HL-60/S4 treated with retinoic acid at 250 ng/mL for 4 days and 3 days (cell line): ENCODE measurements around the gene GSTT4.
"Not testable (repeated sequence)": the region's sequence is repeated elsewhere in the genome, so short reads cannot be mapped to it uniquely, and the experiment has no call there.

ENCODE experiments used
- in situ Hi-C: fragments of 300-500 bp; cut with MboI; formaldehyde crosslinking; loops from 2 replicates; pipeline ENCODE4 v1.7.0; 2022; ENCODE audit warnings: low sequenced_read_pairs

GSTT4 gene

DNA sequence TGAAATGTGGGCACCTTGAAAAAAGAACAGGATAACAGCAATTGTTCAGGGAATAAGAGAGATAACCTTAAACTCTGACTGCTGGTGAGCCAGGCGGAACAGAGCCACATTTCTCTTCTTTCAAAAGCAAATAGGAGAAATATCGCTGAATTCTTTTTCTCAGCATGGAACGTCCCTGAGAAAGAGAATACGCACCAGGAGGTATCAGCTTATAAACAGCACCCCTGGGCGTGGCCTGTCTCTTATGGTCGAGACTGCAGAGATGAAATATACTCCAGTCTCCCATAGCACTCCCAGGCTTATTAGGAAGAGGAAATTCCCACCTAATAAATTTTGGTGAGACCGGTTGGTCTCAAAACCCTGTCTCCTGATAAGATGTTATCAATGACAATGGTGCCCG lies 49.4 kb downstream of the GSTT4 start:
- in situ Hi-C loops: not testable (repeated sequence)

DNA sequence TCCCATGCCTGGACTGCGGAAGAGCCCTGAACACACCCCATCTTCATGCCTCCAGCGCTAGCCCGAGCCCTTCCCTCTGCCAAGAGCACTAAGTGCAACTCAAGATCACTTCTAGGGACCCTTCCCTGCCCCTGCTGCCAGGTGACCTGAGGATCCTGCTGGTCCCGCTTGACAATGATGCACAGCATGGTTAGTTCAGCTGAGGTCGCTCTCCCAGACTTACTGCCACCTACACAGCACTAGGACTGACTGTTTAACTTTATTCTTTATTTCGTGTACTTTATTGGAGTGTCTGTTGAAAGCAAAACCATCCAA lies 50.3 kb downstream of the GSTT4 start:
- in situ Hi-C loops: not testable (repeated sequence)

DNA sequence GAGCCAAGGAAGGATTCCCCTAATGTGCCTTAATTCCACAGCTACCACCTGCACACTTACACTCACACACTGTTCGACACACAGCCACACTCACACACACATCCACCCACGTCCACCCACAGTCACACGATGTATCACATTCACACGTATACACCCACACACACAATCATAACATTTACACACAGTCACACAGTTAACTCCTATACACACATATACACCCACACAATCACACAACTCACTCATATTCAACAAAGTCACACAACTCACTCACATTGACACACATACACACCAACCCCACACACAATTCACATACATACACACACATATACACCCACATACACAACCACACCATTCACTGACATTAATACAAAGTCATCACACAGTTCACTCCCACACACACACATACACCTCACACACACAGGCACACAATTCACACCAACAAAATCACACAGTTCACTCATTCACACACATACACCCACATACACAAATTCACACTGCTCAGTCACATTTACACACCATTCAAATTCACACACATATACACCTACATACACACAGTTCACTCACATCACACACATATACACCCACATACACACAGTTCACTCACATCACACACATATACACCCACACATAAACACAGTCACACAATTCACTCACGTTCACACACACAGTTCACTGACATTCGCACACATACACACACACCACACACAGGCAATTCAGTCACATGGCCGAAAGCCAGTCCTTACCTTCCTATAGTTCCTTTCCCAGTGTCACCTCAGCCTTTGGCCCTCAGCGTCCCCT lies 50.9 kb downstream of the GSTT4 start:
- in situ Hi-C loops: not testable (repeated sequence)

DNA sequence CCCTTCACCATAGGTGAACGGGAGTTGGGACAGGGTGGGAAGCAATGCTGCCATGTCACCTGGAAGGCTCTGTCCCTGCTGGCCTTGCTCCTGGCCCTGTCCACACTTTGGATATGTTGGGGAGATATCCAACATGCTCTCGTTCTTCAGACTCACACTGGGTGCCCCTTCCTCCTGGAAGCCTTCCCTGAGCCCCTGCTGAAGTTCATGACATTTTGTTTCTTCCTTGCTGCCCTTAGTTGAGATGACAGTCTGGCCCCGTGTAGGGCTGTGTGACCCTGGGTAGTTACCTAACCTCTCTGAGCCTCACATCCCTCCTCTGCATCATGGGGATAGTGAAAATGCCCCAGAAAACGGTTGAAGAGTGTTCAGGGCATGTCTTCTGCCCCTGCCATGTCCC lies 51.8 kb downstream of the GSTT4 start:
- in situ Hi-C loops: not testable (repeated sequence)

DNA sequence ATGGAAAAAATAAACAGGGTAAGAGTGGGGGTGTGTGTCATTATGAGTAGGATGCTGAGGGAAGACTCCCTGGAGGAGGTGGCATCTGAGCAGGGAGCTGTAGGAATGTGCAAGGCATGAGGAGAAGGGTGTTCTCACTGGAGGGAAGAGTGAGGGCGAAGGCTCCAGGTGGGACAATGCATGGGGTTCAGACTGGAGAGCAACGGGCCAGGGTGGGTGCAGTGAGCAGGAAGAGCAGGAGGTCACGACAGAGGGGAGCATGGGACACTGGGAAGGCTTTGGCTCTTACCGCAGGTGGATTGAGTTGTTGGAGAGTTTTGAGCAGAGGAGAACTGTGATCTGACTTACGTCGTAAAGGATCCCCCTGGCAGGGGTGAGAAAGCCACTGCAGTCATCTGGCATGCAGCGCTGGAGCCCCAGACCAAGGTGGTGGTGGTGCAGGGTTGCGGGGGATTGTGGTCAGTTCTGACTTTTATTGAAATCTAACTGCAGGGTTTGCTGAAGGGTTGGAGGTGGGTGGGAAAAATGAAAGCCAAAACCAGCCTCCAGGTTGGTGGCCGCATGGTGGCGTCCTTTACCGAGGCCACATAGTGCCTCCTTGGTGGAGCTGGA lies 52.4 kb downstream of the GSTT4 start:
- in situ Hi-C loops: not testable (repeated sequence)

DNA sequence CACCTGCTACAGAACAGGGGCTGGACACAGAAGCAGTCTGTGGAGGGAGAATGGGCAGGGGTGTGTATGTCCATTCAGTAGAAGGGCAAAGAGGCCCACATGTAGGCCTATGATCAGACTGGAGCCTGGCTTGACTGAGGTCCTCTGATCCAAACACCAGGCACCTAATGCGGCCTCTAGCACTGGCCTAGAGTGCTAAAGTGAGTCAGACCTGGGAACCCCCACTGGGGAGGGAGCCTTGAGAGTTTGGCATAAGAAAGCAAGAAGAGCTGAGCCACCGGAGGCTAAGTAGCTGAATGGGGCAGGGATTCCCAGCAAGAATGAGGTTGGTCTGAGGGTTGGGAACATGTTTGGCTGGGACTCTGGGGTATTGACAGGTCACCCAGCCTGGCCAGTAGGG lies 53.9 kb downstream of the GSTT4 start:
- in situ Hi-C loops: not testable (repeated sequence)

DNA sequence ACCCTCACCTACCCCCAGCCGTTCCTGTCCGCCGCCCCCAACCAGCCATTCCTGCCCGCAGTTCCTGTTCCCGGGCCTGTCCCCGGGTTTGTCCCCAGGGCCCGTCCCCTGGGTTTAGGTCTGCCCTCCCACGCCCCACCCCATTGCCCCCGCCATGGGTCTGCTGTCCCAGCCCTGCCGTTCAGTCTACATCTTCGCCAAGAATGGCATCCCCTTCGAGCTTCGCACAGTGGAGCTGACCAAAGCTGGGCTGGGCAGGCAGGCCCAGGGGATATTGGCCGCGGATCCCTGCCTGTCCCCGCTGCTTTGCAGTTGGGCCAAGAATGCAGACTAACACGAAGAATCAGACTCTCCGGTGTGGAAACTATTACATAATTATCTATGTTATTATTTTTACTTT lies 55.5 kb downstream of the GSTT4 start:
- in situ Hi-C loops: not testable (repeated sequence)
